Ectodermal cell (in vitro differentiated cells): ENCODE data around the gene ARL3.
"Not testable (repeated sequence)": the region's sequence is repeated elsewhere in the genome, so short reads cannot be mapped to it uniquely, and the experiment has no call there.

ENCODE experiments used
- H3K27ac ChIP-seq: 2 replicates; pipeline ENCODE4 v1.7.0; 2013; ENCODE audit warnings: mild to moderate bottlenecking, low read depth, low read length; ENCODE audit not compliant: insufficient read depth, poor library complexity, severe bottlenecking
- H3K27me3 ChIP-seq: 2 replicates; pipeline ENCODE4 v1.7.0; 2013; ENCODE audit warnings: mild to moderate bottlenecking, low read length; ENCODE audit not compliant: insufficient read depth, control insufficient read depth, poor library complexity, severe bottlenecking
- H3K36me3 ChIP-seq: one replicate; pipeline ENCODE4 v1.7.0; 2013; ENCODE audit warnings: low read length; ENCODE audit not compliant: control insufficient read depth, insufficient read depth
- H3K4me1 ChIP-seq: one replicate; pipeline ENCODE4 v1.7.0; 2013; ENCODE audit warnings: low read length; ENCODE audit not compliant: control insufficient read depth, insufficient read depth
- H3K4me3 ChIP-seq: 2 replicates; pipeline ENCODE4 v1.7.0; 2013; ENCODE audit warnings: low read depth, low read length, control low read depth; ENCODE audit not compliant: insufficient read depth
- H3K9me3 ChIP-seq: 2 replicates; pipeline ENCODE4 v1.7.0; 2013; ENCODE audit warnings: mild to moderate bottlenecking, low read length, moderate library complexity; ENCODE audit not compliant: control insufficient read depth
- WGBS, 2 experiments: methylation state at CpG; one replicate each; pipeline ENCODE4 v1.1.7; 2013; ENCODE audit warnings: missing lambda C conversion rate in 2 of 2; 5-methylcytosine and 5-hydroxymethylcytosine counted together

Gene ARL3

DNA sequence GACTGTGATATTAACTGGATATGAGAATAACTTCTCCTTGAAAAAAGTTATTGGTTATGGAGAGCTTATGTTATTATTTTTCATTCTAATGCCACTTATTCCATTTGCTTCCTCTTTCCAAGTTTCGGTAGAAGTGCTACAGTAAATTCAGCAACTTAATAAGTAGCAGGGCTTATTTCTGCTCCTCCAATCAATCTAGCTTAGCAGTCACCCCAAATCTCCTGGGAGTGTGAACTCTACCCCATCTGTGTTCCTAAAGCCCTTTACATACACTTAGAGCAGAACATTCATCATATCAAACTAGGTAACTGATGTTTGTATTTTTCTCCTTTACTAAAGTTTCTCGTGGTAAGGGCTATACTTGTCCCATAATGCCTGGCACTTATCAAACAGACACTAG is 8.7 kb downstream of the ARL3 start:
- Histone ChIP-seq H3K27me3 (no peaks in the 10 kb centered on the region), H3K4me1 (peaks cover under 1% of the 10 kb centered on the region), H3K4me3 (no peak overlapping the region), H3K36me3 (peaks cover 9% of the 10 kb centered on the region), H3K9me3 (no peaks in the 10 kb centered on the region), H3K27ac (no peak overlapping the region)
- WGBS, 2 experiments, result 89 to 100% methylated on average over 1 to 2 of the region's 2 CpGs

- Histone ChIP-seq H3K4me3 (no peak overlapping the region), H3K27ac (no peak overlapping the region), H3K9me3 (no peaks in the 10 kb centered on the region), H3K36me3 (peaks cover 9% of the 10 kb centered on the region), H3K27me3 (no peaks in the 10 kb centered on the region), H3K4me1 (no peaks in the 10 kb centered on the region)
- 94 to 98% methylated on average over 6 of the region's 6 CpGs for WGBS, 2 experiments
Observed at GRCh38 chr10:102704915-102705314, 9.3 kb downstream of the ARL3 start.

GRCh38 chr10:102702742-102703141 is 11.5 kb downstream of the ARL3 start:
- peaks cover 21% of the 10 kb centered on the region for H3K36me3 ChIP-seq
- no peak overlapping the region for H3K27ac ChIP-seq
- no peaks in the 10 kb centered on the region for H3K9me3 ChIP-seq
- H3K27me3 ChIP-seq, result no peaks in the 10 kb centered on the region
- H3K4me1 ChIP-seq, result no peaks in the 10 kb centered on the region
- 95 to 96% methylated on average over 2 of the region's 2 CpGs for WGBS, 2 experiments
- no peak overlapping the region for H3K4me3 ChIP-seq

- Histone ChIP-seq H3K27ac (no peak overlapping the region), H3K4me3 (no peak overlapping the region), H3K36me3 (peaks cover 28% of the 10 kb centered on the region), H3K27me3 (no peaks in the 10 kb centered on the region), H3K4me1 (no peaks in the 10 kb centered on the region), H3K9me3 (no peaks in the 10 kb centered on the region)
- WGBS, 2 experiments, result 94 to 100% methylated on average over 1 to 2 of the region's 3 CpGs
Observed at GRCh38 chr10:102701796-102702195, 12.4 kb downstream of the ARL3 start.

DNA sequence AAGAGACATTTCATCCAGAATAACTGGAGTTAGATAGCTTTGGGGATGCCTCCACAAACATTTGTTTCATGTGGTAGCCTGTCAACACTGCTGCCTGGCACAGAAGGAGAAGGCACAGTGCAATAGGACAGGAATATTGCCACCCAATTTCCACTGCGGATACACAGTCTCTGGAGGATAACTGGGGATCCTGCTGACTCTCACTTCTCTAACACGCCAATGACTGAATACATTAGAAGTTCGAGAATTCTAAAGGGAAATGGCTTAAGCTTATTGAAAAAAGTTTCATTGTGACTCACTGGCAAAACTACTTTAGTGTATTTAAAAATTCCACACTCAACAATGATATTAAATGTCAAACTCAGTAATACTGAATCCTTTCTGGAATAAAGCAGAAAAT is 12.9 kb downstream of the ARL3 start:
- peaks cover 32% of the 10 kb centered on the region for H3K36me3 ChIP-seq
- H3K4me3 ChIP-seq, result no peak overlapping the region
- no peaks in the 10 kb centered on the region for H3K4me1 ChIP-seq
- no peaks in the 10 kb centered on the region for H3K9me3 ChIP-seq
- 95% methylated on average over 3 of the region's 3 CpGs for WGBS, 2 experiments
- no peaks in the 10 kb centered on the region for H3K27me3 ChIP-seq
- H3K27ac ChIP-seq, result no peak overlapping the region

GRCh38 chr10:102698894-102699293 is 15.3 kb downstream of the ARL3 start:
- H3K27me3 ChIP-seq, result no peaks in the 10 kb centered on the region
- H3K27ac ChIP-seq, result no peak overlapping the region
- no peaks in the 10 kb centered on the region for H3K9me3 ChIP-seq
- peaks cover 32% of the 10 kb centered on the region for H3K36me3 ChIP-seq
- no peaks in the 10 kb centered on the region for H3K4me1 ChIP-seq
- WGBS, 2 experiments, result 92 to 96% methylated on average over 1 to 2 of the region's 2 CpGs
- H3K4me3 ChIP-seq, result no peak overlapping the region

DNA sequence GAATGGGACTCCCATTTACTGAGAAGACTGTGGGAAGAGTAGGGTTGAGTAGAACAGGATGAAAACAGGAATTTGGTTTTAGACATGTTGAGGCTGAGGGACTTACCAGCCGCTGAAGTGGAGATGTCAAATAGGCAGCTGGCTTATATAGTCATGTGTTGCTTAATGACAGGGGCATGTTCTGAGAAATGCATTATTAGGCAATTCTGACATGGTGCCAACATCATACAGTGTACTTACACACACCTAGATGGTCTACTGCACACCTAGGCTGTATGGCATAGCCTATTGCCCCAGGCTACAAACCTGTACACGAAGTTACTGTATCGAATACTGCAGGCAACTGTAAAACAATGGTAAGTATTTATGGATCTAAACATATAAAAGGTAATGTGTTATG is 17.5 kb downstream of the ARL3 start:
- no peaks in the 10 kb centered on the region for H3K4me1 ChIP-seq
- no peak overlapping the region for H3K4me3 ChIP-seq
- H3K9me3 ChIP-seq, result no peaks in the 10 kb centered on the region
- WGBS, 2 experiments, result 96 to 99% methylated on average over 3 of the region's 3 CpGs
- peaks cover 28% of the 10 kb centered on the region for H3K36me3 ChIP-seq
- H3K27ac ChIP-seq, result no peak overlapping the region
- H3K27me3 ChIP-seq, result no peaks in the 10 kb centered on the region

DNA sequence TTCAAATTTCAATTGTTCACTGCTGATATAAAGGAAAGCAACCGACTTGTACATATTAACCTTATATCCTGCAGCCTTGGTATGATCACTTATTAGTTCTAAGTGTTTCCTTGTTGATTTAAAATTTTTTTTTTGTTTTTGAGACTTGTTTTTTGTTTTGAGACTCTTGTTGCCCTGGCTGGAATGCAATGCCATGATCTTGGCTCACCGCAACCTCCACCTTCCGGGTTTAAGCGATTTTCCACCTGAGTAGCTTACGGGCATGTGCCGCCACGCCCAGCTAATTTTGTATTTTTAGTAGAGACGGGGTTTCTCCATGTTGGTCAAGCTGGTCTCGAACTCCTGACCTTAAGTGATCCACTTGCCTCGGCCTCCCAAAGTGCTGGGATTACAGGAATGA is 18.8 kb downstream of the ARL3 start:
- peaks cover 28% of the 10 kb centered on the region for H3K36me3 ChIP-seq
- H3K27me3 ChIP-seq, H3K27ac ChIP-seq, H3K4me3 ChIP-seq, H3K4me1 ChIP-seq, H3K9me3 ChIP-seq: not testable (repeated sequence)
- 92 to 94% methylated on average over 9 to 10 of the region's 10 CpGs for WGBS, 2 experiments

DNA sequence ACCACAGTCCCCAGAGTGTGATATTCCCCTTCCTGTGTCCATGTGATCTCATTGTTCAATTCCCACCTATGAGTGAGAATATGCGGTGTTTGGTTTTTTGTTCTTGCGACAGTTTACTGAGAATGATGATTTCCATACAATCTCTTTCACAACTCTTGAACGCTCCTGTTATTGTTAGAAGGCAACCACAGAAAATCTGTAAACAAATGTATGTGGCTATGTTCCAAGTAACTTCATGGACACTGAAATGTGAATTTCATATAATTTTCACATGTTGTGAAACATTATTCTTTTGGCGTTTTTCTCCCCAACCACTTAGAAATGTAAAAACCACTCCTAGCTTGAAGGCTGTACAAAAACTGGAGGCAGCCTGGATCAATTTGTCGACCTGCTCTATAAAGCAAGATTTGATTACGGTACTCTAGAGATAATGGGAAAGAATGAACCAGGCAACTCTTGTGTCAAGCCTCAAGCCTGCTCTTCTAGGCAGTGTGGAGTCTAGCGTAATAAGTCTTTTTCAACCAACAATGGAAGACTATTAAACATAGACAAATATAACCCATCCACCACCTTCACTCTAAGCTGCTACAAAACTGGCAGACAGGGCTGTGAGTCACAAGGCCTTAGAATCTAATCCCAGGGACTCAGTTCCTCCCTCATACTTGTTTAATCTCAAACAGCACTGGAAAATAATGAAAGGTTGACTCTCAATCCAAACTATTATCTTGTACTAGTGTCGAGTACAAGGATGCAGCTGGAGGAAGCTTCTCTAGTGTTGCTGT is 22.7 kb downstream of the ARL3 start:
- 93 to 96% methylated on average over 8 of the region's 8 CpGs for WGBS, 2 experiments
- no peak overlapping the region for H3K4me3 ChIP-seq
- no peaks in the 10 kb centered on the region for H3K9me3 ChIP-seq
- H3K27ac ChIP-seq, result no peak overlapping the region
- peaks cover 11% of the 10 kb centered on the region for H3K36me3 ChIP-seq
- no peaks in the 10 kb centered on the region for H3K4me1 ChIP-seq
- no peaks in the 10 kb centered on the region for H3K27me3 ChIP-seq

GRCh38 chr10:102683736-102684135 is 30.5 kb downstream of the ARL3 start:
- no peaks in the 10 kb centered on the region for H3K9me3 ChIP-seq

More at GRCh38 chr10:102683736-102684135, 30.5 kb downstream of the ARL3 start:
- Histone ChIP-seq H3K27ac (no peak overlapping the region), H3K4me3 (no peak overlapping the region), H3K4me1 (peaks cover 13% of the 10 kb centered on the region), H3K27me3 (no peaks in the 10 kb centered on the region), H3K36me3 (peaks cover 20% of the 10 kb centered on the region)
- 91 to 95% methylated on average over 4 to 5 of the region's 5 CpGs for WGBS, 2 experiments
